Neural progenitor cell (in vitro differentiated cells): ENCODE data around the gene CRYBA4.

ENCODE experiments used
- CTCF ChIP-seq: fragments of 200-600 bp; sonication (generic); IDR thresholded peaks from 2 replicates; pipeline ENCODE4 v1.5.1; 2017; ENCODE audit warnings: antibody characterized with exemption, mild to moderate bottlenecking
- EZH2 ChIP-seq: fragments of 200-600 bp; sonication (generic); IDR thresholded peaks from 2 replicates; pipeline ENCODE4 v1.6.1; 2017; ENCODE audit warnings: antibody characterized with exemption, mild to moderate bottlenecking, moderate library complexity

- TF ChIP-seq CTCF = no peak
- no peak for TF ChIP-seq EZH2
Measured at GRCh38 chr22:26621663-26622062, at the start of gene CRYBA4.
